Lung (tissue), 12 donors: Measurements from ENCODE around the gene USP21. TPM values are rescaled to one million over a fixed set of nuclear protein-coding genes. Genes with fewer than 3 reads are reported as not detected.
A peak's percentile ranks its signal among the peaks of the same experiment; 100 is the strongest.

ENCODE experiments used
- ATAC-seq: fragments of 200-7000 bp; cut with Tn5 transposase; one replicate; pipeline ENCODE4 v1.9.1; 2020; ENCODE audit warnings: moderate number of reproducible peaks; ENCODE audit not compliant: insufficient read depth, low FRiP score
- DNase-seq, 3 donors: peaks; one replicate each; pipeline ENCODE4 v3.0.0-alpha.2; 2013 to 2017
- H3K27ac ChIP-seq, 2 donors: one replicate each; pipeline ENCODE4 v1.5.1; 2013; ENCODE audit warnings: mild to moderate bottlenecking in 2 of 2, moderate library complexity in 2 of 2, control low read depth in 1 of 2, inconsistent platforms in 1 of 2, low read depth in 1 of 2, low read length in 1 of 2
- H3K27me3 ChIP-seq, 3 donors: one replicate each; pipeline ENCODE4 v1.5.1; 2013; ENCODE audit warnings: low read length in 2 of 3; ENCODE audit not compliant: control insufficient read depth in 3 of 3, insufficient read depth in 3 of 3
- H3K36me3 ChIP-seq, 4 donors: one replicate each; pipeline ENCODE4 v1.5.1; 2013; ENCODE audit warnings: low read length in 4 of 4, mild to moderate bottlenecking in 1 of 4, moderate library complexity in 1 of 4; ENCODE audit not compliant: control insufficient read depth in 4 of 4, insufficient read depth in 4 of 4
- H3K4me1 ChIP-seq, 5 donors: one replicate each; pipeline ENCODE4 v1.5.1; 2013; ENCODE audit warnings: low read length in 5 of 5, mild to moderate bottlenecking in 2 of 5, moderate library complexity in 1 of 5; ENCODE audit not compliant: control insufficient read depth in 5 of 5, insufficient read depth in 5 of 5
- H3K4me3 ChIP-seq: one replicate; pipeline ENCODE4 v1.5.1; 2013; ENCODE audit warnings: mild to moderate bottlenecking, control low read depth, moderate library complexity
- H3K9ac ChIP-seq, 2 donors: one replicate each; pipeline ENCODE4 v1.5.1; 2013; ENCODE audit warnings: low read length in 2 of 2, control low read depth in 1 of 2; ENCODE audit not compliant: insufficient read depth in 1 of 2
- H3K9me3 ChIP-seq, 4 donors: one replicate each; pipeline ENCODE4 v1.5.1; 2013; ENCODE audit warnings: low read length in 3 of 4, mild to moderate bottlenecking in 1 of 4, moderate library complexity in 1 of 4; ENCODE audit not compliant: control insufficient read depth in 4 of 4, insufficient read depth in 3 of 4
- CTCF ChIP-seq: IDR thresholded peaks from 2 replicates; pipeline ENCODE4 v1.5.1; 2012; ENCODE audit warnings: mild to moderate bottlenecking; ENCODE audit errors: control extremely low read depth, extremely low read depth
- WGBS, 2 donors: extraction: QIAGEN DNeasy Blood & Tissue Kit; methylation state at CpG; one replicate each; pipeline ENCODE4 v1.1.7; 2013; 5-methylcytosine and 5-hydroxymethylcytosine counted together
- polyA plus RNA-seq, 2 donors: library from polyadenylated mRNA; stranded (reverse); fragments of 200-250 nt; gene quantifications; one replicate each; pipeline ENCODE4 v1.2.1, GENCODE V29; 2013
- total RNA-seq, 2 donors: library from RNA; depleted of rRNA in 1 of 2; stranded (reverse); fragments of >200 nt in 1 of 2; gene quantifications; one replicate each; pipeline ENCODE4 v1.2.1, GENCODE V29; 2014 to 2021
- donor health status: control.
- donor health status: control.
- donor health status: Bipolar disorder and iron deficiency.
- donor health status: healthy.
- donor health status: DM: yes; HTN: yes; CAD: no.

USP21 gene
- total and polyA plus RNA-seq, 4 donors = 18.2 to 28.6 (median 21.2) TPM

DNA sequence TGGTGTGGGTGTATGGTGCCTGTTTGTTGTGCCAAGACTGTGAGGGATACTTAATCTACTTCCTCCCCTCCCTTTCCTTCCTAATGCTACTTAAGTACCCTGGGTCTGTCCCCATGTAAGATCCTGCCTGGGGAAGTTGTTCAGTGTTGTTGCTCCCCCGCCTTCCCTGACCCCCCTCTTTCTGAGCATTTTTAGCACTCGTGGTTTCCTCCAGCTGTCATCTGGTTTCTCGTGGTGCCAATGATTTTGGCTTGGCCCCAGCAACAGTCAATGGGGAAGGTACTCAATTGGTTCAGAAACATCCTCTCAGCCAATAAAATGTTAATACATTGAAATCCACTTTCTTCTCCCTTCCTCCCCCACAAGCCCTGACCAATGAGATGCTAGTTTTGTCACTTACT is 26.0 kb downstream of the USP21 start:
- no peak overlapping the region for H3K9ac ChIP-seq
- WGBS, 2 donors = 0 to 4% methylated on average over 3 of the region's 3 CpGs
- no peak overlapping the region for H3K4me3 ChIP-seq
- ATAC-seq (peak; percentile 56), DNase-seq (peak; percentile 85 to 89 (median 86))
- no peaks in the 10 kb centered on the region for H3K9me3 ChIP-seq
- no peaks in the 10 kb centered on the region for H3K27me3 ChIP-seq
- H3K4me1 ChIP-seq = peaks cover 3 to 6% (median 5%) of the 10 kb centered on the region in 5 donors
- H3K27ac ChIP-seq = peak overlapping the region in 1 of 2 donors; percentile 1
- TF ChIP-seq CTCF = no peak
- no peaks in the 10 kb centered on the region for H3K36me3 ChIP-seq

- 9 to 21% methylated on average over 2 of the region's 2 CpGs for WGBS, 2 donors
- H3K27ac ChIP-seq = peak overlapping the region; percentile 22 to 77
- H3K4me3 ChIP-seq = no peak overlapping the region
- no peaks in the 10 kb centered on the region for H3K27me3 ChIP-seq
- no peaks in the 10 kb centered on the region for H3K36me3 ChIP-seq
- no peak overlapping the region for H3K9ac ChIP-seq
- no peak for DNase-seq
- ATAC-seq = peak; percentile 44
- no peaks in the 10 kb centered on the region for H3K9me3 ChIP-seq
- TF ChIP-seq CTCF = no peak
- peaks cover 3 to 6% (median 5%) of the 10 kb centered on the region in 5 donors for H3K4me1 ChIP-seq
Observed at GRCh38 chr1:161185732-161186311, 26.5 kb downstream of the USP21 start.

- TF ChIP-seq CTCF = no peak
- Histone ChIP-seq H3K4me3 (no peak overlapping the region), H3K27ac (no peak overlapping the region), H3K4me1 (peaks cover 3 to 6% (median 5%) of the 10 kb centered on the region in 5 donors), H3K9ac (no peak overlapping the region), H3K36me3 (peaks cover 0 to 2% (median 0%) of the 10 kb centered on the region in 4 donors), H3K27me3 (no peaks in the 10 kb centered on the region), H3K9me3 (no peaks in the 10 kb centered on the region)
- no peak for DNase-seq
- ATAC-seq = no peak
- WGBS, 2 donors = 73 to 78% methylated on average over 3 of the region's 3 CpGs
Observed at GRCh38 chr1:161187311-161187710, 28.0 kb downstream of the USP21 start.

- H3K4me3 ChIP-seq = no peak overlapping the region
- WGBS, 2 donors = 73 to 79% methylated on average over 6 of the region's 6 CpGs
- H3K36me3 ChIP-seq = peaks cover 0 to 2% (median 0%) of the 10 kb centered on the region in 4 donors
- H3K9me3 ChIP-seq = no peaks in the 10 kb centered on the region
- ATAC-seq (no peak), DNase-seq (no peak)
- no peak overlapping the region for H3K27ac ChIP-seq
- H3K27me3 ChIP-seq = no peaks in the 10 kb centered on the region
- no peak for TF ChIP-seq CTCF
- peaks cover 3 to 7% (median 5%) of the 10 kb centered on the region in 5 donors for H3K4me1 ChIP-seq
- H3K9ac ChIP-seq = no peak overlapping the region
Observed at GRCh38 chr1:161188381-161188780, 29.1 kb downstream of the USP21 start.
